Motor neuron (in vitro differentiated cells): ENCODE results near the gene ZMYND8. TPM values are rescaled to one million over a fixed set of nuclear protein-coding genes. Genes with fewer than 3 reads are reported as not detected.
"Not testable (repeated sequence)": the region's sequence is repeated elsewhere in the genome, so short reads cannot be mapped to it uniquely, and the experiment has no call there.

ENCODE experiments used
- ATAC-seq, 8 experiments: fragments of 200-7000 bp; cut with Tn5 transposase; replicated peaks in 6 of 8; 2 replicates each; pipeline ENCODE4 v1.8.0; 2021; ENCODE audit warnings: mild to moderate bottlenecking in 8 of 8, moderate library complexity in 8 of 8
- H3K27ac ChIP-seq, 2 donors: fragments of 250-450 bp; sonication (Bioruptor Pico); 2 replicates each; pipeline ENCODE4 v1.9.0; 2021; ENCODE audit warnings: antibody characterized with exemption in 2 of 2, mild to moderate bottlenecking in 2 of 2, moderate library complexity in 1 of 2
- H3K4me1 ChIP-seq, 2 donors: fragments of 250-450 bp; sonication (Bioruptor Pico); replicated peaks in 1 of 2; 2 replicates each; pipeline ENCODE4 v1.6.1; 2021; ENCODE audit warnings: antibody characterized with exemption in 2 of 2, mild to moderate bottlenecking in 2 of 2, moderate library complexity in 1 of 2
- H3K4me3 ChIP-seq, 5 donors: fragments of 250-450 bp; sonication (Bioruptor Pico); 2 replicates each; pipeline ENCODE4 v1.9.0; 2021; ENCODE audit warnings: antibody characterized with exemption in 5 of 5, mild to moderate bottlenecking in 5 of 5, moderate library complexity in 4 of 5
- WGBS, 10 experiments: fragments of 450-650 bp; shearing (Covaris generic); methylation state at CpG; one replicate each; pipeline ENCODE4 v1.0.0; 2022; 5-methylcytosine and 5-hydroxymethylcytosine counted together
- in situ Hi-C, 9 experiments: fragments of 400-800 bp; cut with MboI; loops; one replicate each; pipeline ENCODE4 v1.15.0; 2021; ENCODE audit warnings: low sequenced_read_pairs in 9 of 9, low pct_unique_long_range_greater_than_20kb in 2 of 9; ENCODE audit not compliant: unreplicated experiment in 9 of 9
- total RNA-seq, 8 experiments: library from RNA; unstranded; fragments of 300-600 nt; gene quantifications; 2 replicates each; pipeline versions ENCODE4 v1.2.3 to v1.2.4, GENCODE V29; 2022

ZMYND8 gene
- total RNA-seq, 8 experiments from 2014 or later: 18.1 to 90.8 (median 36.7) TPM

DNA sequence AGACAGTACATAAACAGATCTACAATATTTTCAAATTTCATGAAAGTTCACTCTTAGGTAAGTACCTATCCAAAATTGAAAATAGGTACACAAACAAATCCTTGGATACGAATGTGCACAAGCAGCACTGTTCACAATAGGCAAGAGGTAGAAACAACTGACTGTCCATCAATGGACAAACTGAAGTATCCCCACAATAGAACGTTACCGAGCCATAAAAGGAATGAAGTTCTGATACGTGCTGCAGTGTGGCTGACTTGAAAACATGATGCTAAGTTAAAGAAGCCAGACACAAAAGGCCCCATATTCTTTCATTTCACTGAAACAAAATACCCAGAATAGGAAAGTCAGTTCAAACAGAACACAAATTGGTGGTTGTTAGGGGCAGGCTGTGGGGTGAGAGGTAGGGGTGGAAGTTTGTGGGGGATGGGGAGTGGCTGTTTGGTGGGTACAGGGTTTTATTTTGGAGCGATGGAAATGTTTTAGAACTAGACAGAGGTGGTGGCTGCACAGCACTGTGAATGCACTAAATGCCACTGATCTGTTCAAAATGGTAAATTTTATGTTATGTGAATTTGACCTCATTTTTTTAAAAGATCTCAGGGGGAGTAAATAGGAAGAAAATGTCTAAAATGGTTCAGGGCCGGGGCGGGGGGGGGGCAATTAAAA is 89.5 kb downstream of the ZMYND8 start:
- no peak for ATAC-seq
- in situ Hi-C loops: loop anchor here in 1 of 9 experiments (25.0 kb wide), 1 partner anchor 120 kb away; no protein-coding TSS in a partner anchor
- 69 to 100% (median 92%) methylated on average over 1 to 4 of the region's 7 CpGs; no CpG with 5 or more reads in 2 of the 10 experiments for WGBS, 10 experiments
- peaks cover 0 to 17% of the 10 kb centered on the region in 2 donors for H3K4me1 ChIP-seq
- no peak overlapping the region for H3K4me3 ChIP-seq
- no peak overlapping the region for H3K27ac ChIP-seq

DNA sequence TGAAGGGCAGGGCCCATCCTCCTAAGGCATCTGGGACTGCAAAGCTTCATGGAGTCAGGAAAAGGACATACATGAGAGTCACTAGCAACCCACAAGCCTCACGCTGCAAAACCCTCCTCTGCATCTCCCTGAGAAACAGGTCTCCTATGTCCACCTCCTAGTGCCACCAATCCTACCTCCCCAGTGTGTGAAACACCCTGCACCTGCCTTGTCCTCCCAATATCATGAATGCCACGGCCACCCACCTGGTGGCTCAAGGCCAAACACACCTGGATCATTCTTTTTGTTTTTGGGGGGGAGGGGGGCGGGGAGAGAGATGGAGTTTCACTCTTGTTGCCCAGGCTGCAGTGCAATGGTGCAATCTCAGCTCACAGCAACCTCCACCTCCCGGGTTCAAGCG is 90.5 kb downstream of the ZMYND8 start:
- 80 to 100% (median 100%) methylated on average over 1 to 3 of the region's 5 CpGs; no CpG with 5 or more reads in 4 of the 10 experiments for WGBS, 10 experiments
- H3K4me3 ChIP-seq: no peak overlapping the region
- in situ Hi-C loops: loop anchor here in 1 of 9 experiments (25.0 kb wide), 1 partner anchor 121 kb away; no protein-coding TSS in a partner anchor
- peaks cover 0 to 18% of the 10 kb centered on the region in 2 donors for H3K4me1 ChIP-seq
- H3K27ac ChIP-seq: no peak overlapping the region
- no peak for ATAC-seq

GRCh38 chr20:47265214-47265613 is 91.3 kb downstream of the ZMYND8 start:
- in situ Hi-C loops: loop anchor here in 1 of 9 experiments (25.0 kb wide), 1 partner anchor 122 kb away; no protein-coding TSS in a partner anchor
- WGBS, 10 experiments: 88 to 100% (median 95%) methylated on average over 1 to 5 of the region's 6 CpGs; no CpG with 5 or more reads in 2 of the 10 experiments
- ATAC-seq: no peak

GRCh38 chr20:47264137-47264769 is 92.2 kb downstream of the ZMYND8 start:
- H3K4me3 ChIP-seq: not testable (repeated sequence)
- Histone ChIP-seq H3K27ac (peak overlapping the region in 1 of 2 donors; percentile 53), H3K4me1 (peaks cover 0 to 18% of the 10 kb centered on the region in 2 donors)
- 15 to 93% (median 80%) methylated on average over 1 to 10 of the region's 14 CpGs; no CpG with 5 or more reads in 1 of the 10 experiments for WGBS, 10 experiments
- in situ Hi-C loops: loop anchor here in 1 of 9 experiments (25.0 kb wide), 1 partner anchor 123 kb away; no protein-coding TSS in a partner anchor
- peak in 3 of 8 experiments; percentile 42 to 57 (median 56) for ATAC-seq

More at GRCh38 chr20:47265214-47265613, 91.3 kb downstream of the ZMYND8 start:
- Histone ChIP-seq H3K4me1 (peaks cover 0 to 18% of the 10 kb centered on the region in 2 donors), H3K4me3 (no peak overlapping the region), H3K27ac (no peak overlapping the region)

- in situ Hi-C loops: loop anchor here in 1 of 9 experiments (25.0 kb wide), 1 partner anchor 124 kb away; no protein-coding TSS in a partner anchor
- peak overlapping the region; percentile 32 to 53 for H3K27ac ChIP-seq
- ATAC-seq: peak in 6 of 8 experiments; percentile 7 to 53 (median 34)
- WGBS, 10 experiments: 17 to 83% (median 59%) methylated on average over 1 to 5 of the region's 5 CpGs; no CpG with 5 or more reads in 4 of the 10 experiments
- peaks cover 0 to 18% of the 10 kb centered on the region in 2 donors for H3K4me1 ChIP-seq
- no peak overlapping the region for H3K4me3 ChIP-seq
Measured at GRCh38 chr20:47263465-47264084, 92.9 kb downstream of the ZMYND8 start.

DNA sequence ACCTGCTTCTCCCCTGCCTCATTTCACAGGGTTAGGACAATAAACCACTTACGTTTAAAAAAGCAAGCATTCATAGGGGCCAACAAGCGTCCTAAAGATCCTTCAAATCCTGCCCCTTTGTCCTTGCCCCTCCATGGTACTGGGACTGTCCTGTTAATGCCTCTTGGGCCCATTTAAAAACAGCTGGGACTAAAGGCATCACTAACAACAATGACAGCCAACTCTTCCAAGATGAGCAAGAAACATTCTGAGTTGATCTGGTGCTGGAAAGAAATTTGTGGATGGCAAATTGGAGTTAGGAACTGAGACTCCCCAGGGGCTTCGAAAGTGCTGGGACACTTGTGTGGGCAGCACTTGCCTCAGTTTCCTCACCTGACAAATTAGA is 93.4 kb downstream of the ZMYND8 start:
- Histone ChIP-seq H3K27ac (peak overlapping the region in 1 of 2 donors; percentile 32), H3K4me1 (peaks cover 0 to 18% of the 10 kb centered on the region in 2 donors), H3K4me3 (no peak overlapping the region)
- in situ Hi-C loops: loop anchor here in 1 of 9 experiments (25.0 kb wide), 1 partner anchor 124 kb away; no protein-coding TSS in a partner anchor
- 50 to 92% (median 67%) methylated on average over 1 to 3 of the region's 3 CpGs; no CpG with 5 or more reads in 4 of the 10 experiments for WGBS, 10 experiments
- ATAC-seq: no peak

GRCh38 chr20:47262365-47263013 is 94.0 kb downstream of the ZMYND8 start:
- WGBS, 10 experiments: 60 to 88% (median 78%) methylated on average over 2 to 14 of the region's 15 CpGs
- Histone ChIP-seq H3K27ac (peak overlapping the region in 1 of 2 donors; percentile 50), H3K4me1 (peaks cover 0 to 18% of the 10 kb centered on the region in 2 donors), H3K4me3 (no peak overlapping the region)
- in situ Hi-C loops: loop anchor here in 1 of 9 experiments (25.0 kb wide), 1 partner anchor 125 kb away; no protein-coding TSS in a partner anchor
- peak in 3 of 8 experiments; percentile 7 to 56 (median 24) for ATAC-seq

- H3K4me3 ChIP-seq: no peak overlapping the region
- H3K4me1 ChIP-seq: peaks cover 0 to 18% of the 10 kb centered on the region in 2 donors
- 89 to 100% (median 98%) methylated on average over 2 to 8 of the region's 8 CpGs for WGBS, 10 experiments
- peak overlapping the region in 1 of 2 donors; percentile 50 for H3K27ac ChIP-seq
- in situ Hi-C loops: loop anchor here in 1 of 9 experiments (25.0 kb wide), 1 partner anchor 125 kb away; no protein-coding TSS in a partner anchor
- no peak for ATAC-seq
Measured at GRCh38 chr20:47262008-47262364, 94.5 kb downstream of the ZMYND8 start.

- in situ Hi-C loops: loop anchor here in 1 of 9 experiments (25.0 kb wide), 1 partner anchor 126 kb away; no protein-coding TSS in a partner anchor
- not testable (repeated sequence) for H3K4me3 ChIP-seq, H3K27ac ChIP-seq, ATAC-seq
- peaks cover 0 to 18% of the 10 kb centered on the region in 2 donors for H3K4me1 ChIP-seq
- 85 to 100% (median 100%) methylated on average over 1 to 2 of the region's 2 CpGs; no CpG with 5 or more reads in 3 of the 10 experiments for WGBS, 10 experiments
Measured at GRCh38 chr20:47261161-47261774, 95.2 kb downstream of the ZMYND8 start.

DNA sequence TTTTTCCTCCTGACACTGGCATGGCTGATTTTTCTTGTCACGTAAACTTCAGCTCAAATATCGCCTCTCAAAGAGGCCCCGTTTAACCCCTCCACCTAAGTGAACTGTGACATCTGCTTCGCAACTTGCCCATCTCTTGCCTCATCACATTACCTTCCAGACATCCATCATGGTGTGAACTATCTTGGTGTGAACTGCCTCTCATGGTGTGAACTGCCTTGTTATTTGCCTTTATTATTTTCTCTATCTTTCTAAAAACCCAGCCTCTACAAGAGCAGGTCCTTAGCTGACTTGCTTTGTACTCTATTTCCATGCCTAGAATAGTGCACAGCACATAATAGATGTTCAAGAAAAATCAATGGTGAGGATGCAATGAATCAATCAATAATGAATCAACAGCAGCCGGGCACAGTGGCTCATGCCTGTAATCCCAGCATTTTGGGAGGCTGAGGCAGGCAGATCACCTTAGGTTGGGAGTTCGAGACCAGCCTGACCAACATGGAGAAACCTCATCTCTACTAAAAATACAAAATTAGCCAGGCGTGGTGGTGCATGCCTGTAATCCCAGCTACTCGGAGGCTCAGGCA is 95.9 kb downstream of the ZMYND8 start:
- WGBS, 10 experiments: 90 to 100% (median 96%) methylated on average over 1 to 7 of the region's 8 CpGs
- ATAC-seq, H3K4me3 ChIP-seq, H3K27ac ChIP-seq: not testable (repeated sequence)
- in situ Hi-C loops: loop anchor here in 1 of 9 experiments (25.0 kb wide), 1 partner anchor 127 kb away; no protein-coding TSS in a partner anchor
- peaks cover 0 to 18% of the 10 kb centered on the region in 2 donors for H3K4me1 ChIP-seq
